ENCODE measurements around the gene TTC7B. TPM values are rescaled to one million over a fixed set of nuclear protein-coding genes. Genes with fewer than 3 reads are reported as not detected.

TTC7B gene
- total and polyA plus RNA-seq, 2 of the 8 experiments (the other 6 are each of a cell fraction or from before 2014, with no cell fraction given), result 23.7 to 34.0 TPM

GRCh38 chr14:90567991-90568390 is 248.2 kb downstream of the TTC7B start (continued):
- TF ChIP-seq NRF1 (IDR thresholded peaks at IDR 0.05; ENCODE audit: low read depth, low read length) (no peak), ASH2L (IDR thresholded peaks at IDR 0.05; ENCODE audit: low read length) (no peak)
